IPS-15b (cell line): Measurements from ENCODE around the gene MORC2.
A peak's percentile ranks its signal among the peaks of the same experiment; 100 is the strongest.

Source experiments
- H3K27me3 ChIP-seq: one replicate; pipeline ENCODE4 v1.6.1; 2013; ENCODE audit warnings: low read length; ENCODE audit not compliant: control insufficient read depth, insufficient read depth
- H3K36me3 ChIP-seq: one replicate; pipeline ENCODE4 v1.6.1; 2013; ENCODE audit warnings: low read length; ENCODE audit not compliant: control insufficient read depth, insufficient read depth
- H3K4me1 ChIP-seq: one replicate; pipeline ENCODE4 v1.6.1; 2013; ENCODE audit warnings: mild to moderate bottlenecking, low read length; ENCODE audit not compliant: control insufficient read depth, insufficient read depth
- H3K4me3 ChIP-seq: one replicate; pipeline ENCODE4 v1.5.1; 2013; ENCODE audit warnings: low read depth, low read length
- H3K9ac ChIP-seq: one replicate; pipeline ENCODE4 v1.6.1; 2013; ENCODE audit warnings: low read depth, mild to moderate bottlenecking, low read length
- H3K9me3 ChIP-seq: one replicate; pipeline ENCODE4 v1.6.1; 2013; ENCODE audit warnings: mild to moderate bottlenecking, low read length; ENCODE audit not compliant: control insufficient read depth, insufficient read depth

The MORC2 gene

DNA sequence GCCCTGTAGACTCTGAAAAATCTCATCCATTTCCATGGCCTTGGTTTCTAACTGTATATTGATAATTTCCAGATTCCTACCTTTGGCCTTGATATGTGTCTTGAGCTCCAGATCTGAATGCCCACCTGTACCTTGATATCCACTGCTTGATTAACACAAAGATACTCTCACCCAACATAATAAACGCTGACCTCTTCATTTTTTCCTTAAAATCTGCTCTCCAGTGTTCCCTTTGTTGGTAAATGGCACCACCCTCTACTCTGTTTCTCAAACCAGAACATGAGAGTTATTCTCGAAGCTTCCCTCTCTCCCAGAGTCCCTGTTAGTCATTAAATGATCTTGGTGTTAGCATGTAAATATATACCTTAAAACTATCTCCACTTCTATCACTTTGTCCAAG is 13.9 kb upstream of the MORC2 start:
- H3K9me3 ChIP-seq, result no peaks in the 10 kb centered on the region
- H3K4me3 ChIP-seq, result no peak overlapping the region
- H3K36me3 ChIP-seq, result peaks cover 3% of the 10 kb centered on the region
- no peak overlapping the region for H3K9ac ChIP-seq
- H3K27me3 ChIP-seq, result no peaks in the 10 kb centered on the region
- peaks cover 2% of the 10 kb centered on the region for H3K4me1 ChIP-seq

- H3K4me1 ChIP-seq, result no peaks in the 10 kb centered on the region
- no peak overlapping the region for H3K4me3 ChIP-seq
- peaks cover 19% of the 10 kb centered on the region for H3K36me3 ChIP-seq
- H3K9me3 ChIP-seq, result peaks cover 3% of the 10 kb centered on the region
- H3K27me3 ChIP-seq, result no peaks in the 10 kb centered on the region
- H3K9ac ChIP-seq, result no peak overlapping the region
Observed at GRCh38 chr22:30979932-30980331, 11.4 kb upstream of the MORC2 start.

- no peak overlapping the region for H3K4me3 ChIP-seq
- peaks cover 27% of the 10 kb centered on the region for H3K36me3 ChIP-seq
- no peaks in the 10 kb centered on the region for H3K27me3 ChIP-seq
- H3K4me1 ChIP-seq, result no peaks in the 10 kb centered on the region
- H3K9ac ChIP-seq, result no peak overlapping the region
- H3K9me3 ChIP-seq, result peaks cover 4% of the 10 kb centered on the region
Observed at GRCh38 chr22:30978304-30978962, 9.9 kb upstream of the MORC2 start.

- Histone ChIP-seq H3K36me3 (peaks cover 30% of the 10 kb centered on the region), H3K27me3 (no peaks in the 10 kb centered on the region), H3K4me3 (peak overlapping the region; percentile 83), H3K9ac (peak overlapping the region; percentile 88), H3K4me1 (peaks cover 5% of the 10 kb centered on the region), H3K9me3 (peaks cover 6% of the 10 kb centered on the region)
Observed at GRCh38 chr22:30970356-30970746, 1.8 kb upstream of the MORC2 start.

GRCh38 chr22:30969532-30970355 is 1.2 kb upstream of the MORC2 start:
- Histone ChIP-seq H3K9ac (peak overlapping the region; percentile 88), H3K4me1 (peaks cover 5% of the 10 kb centered on the region), H3K9me3 (peaks cover 4% of the 10 kb centered on the region), H3K4me3 (peak overlapping the region; percentile 83), H3K36me3 (peaks cover 24% of the 10 kb centered on the region), H3K27me3 (no peaks in the 10 kb centered on the region)

DNA sequence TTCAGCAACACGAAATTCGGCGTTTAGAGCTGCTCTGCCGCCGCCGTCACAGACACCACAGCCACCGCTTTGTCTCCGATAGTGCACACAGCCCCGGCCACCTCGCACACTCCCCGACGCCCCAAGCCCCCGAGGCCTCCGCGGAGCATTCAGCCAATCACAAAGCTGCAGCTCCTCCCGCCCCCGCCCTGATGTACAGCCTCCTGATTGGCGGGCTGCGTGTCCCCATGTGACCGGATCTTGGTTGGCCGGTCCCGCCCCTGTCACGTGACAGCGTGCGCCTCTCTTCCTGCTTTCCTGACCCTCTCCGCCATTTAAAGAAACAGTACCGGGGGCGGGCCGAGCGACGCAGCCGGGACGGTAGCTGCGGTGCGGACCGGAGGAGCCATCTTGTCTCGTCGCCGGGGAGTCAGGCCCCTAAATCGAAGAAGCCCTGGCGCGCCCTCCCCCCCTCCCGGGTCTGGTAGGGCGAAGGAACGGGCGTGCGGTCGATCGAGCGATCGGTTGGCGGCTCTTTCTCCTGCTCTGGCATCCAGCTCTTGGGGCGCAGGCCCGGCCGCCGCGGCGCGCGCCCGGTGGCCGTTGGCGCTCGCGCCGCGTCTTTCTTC is 454 bp upstream of the MORC2 start, which contains the start of gene TUG1:
TUG1 (plus strand) TSS at position 342 of the 608 bp plus-strand sequence.
- H3K4me1 ChIP-seq, result peaks cover 11% of the 10 kb centered on the region
- H3K4me3 ChIP-seq, result peak within 1 kb of the TSS; percentile 83
- peak within 1 kb of the TSS; percentile 88 for H3K9ac ChIP-seq
- H3K27me3 ChIP-seq, result no peaks in the 10 kb centered on the region
- H3K36me3 ChIP-seq, result peaks cover 22% of the 10 kb centered on the region
- H3K9me3 ChIP-seq, result peaks cover 4% of the 10 kb centered on the region

DNA sequence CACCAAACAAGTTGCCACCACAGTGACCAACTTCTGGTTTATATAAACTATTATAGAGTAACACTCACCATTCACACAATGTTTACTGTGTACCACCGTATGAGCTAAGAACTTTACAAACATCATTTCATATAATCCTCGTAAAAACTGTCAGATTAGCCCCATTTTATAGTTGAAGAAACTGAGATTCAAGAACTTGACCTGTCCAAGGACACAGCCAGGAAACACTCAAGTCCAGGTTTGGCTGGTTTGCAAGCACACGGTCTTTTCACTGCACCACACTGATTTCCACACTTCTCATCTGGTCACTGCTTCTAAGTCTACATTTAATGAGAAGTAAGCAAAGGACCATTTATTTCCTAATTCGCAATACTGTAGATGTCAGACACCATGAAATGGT is 3.7 kb downstream of the MORC2 start:
- no peaks in the 10 kb centered on the region for H3K27me3 ChIP-seq
- no peak overlapping the region for H3K9ac ChIP-seq
- H3K9me3 ChIP-seq, result no peaks in the 10 kb centered on the region
- H3K36me3 ChIP-seq, result no peaks in the 10 kb centered on the region
- H3K4me1 ChIP-seq, result peaks cover 6% of the 10 kb centered on the region
- H3K4me3 ChIP-seq, result peak overlapping the region; percentile 28

DNA sequence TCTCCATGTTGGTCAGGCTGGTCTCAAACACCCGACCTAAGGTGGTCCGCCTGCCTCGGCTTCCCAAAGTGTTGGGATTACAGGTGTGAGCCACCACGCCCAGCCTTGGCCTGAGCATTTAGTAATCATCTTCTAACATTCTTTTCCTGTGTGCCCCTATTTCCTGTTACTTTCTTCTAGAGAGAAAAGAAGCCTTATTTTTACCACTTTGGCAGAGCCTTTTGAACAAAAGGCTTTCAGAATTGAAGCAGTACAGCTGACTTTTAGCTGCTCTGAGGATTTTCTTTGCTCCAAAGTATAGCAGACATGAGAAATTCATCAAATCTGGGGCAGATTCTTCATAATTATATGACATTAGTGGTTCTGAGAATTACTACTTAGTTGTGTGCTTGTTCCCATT is 13.4 kb downstream of the MORC2 start:
- H3K9ac ChIP-seq, result no peak overlapping the region
- H3K9me3 ChIP-seq, result no peaks in the 10 kb centered on the region
- no peak overlapping the region for H3K4me3 ChIP-seq
- no peaks in the 10 kb centered on the region for H3K27me3 ChIP-seq
- H3K36me3 ChIP-seq, result peaks cover 10% of the 10 kb centered on the region
- no peaks in the 10 kb centered on the region for H3K4me1 ChIP-seq

DNA sequence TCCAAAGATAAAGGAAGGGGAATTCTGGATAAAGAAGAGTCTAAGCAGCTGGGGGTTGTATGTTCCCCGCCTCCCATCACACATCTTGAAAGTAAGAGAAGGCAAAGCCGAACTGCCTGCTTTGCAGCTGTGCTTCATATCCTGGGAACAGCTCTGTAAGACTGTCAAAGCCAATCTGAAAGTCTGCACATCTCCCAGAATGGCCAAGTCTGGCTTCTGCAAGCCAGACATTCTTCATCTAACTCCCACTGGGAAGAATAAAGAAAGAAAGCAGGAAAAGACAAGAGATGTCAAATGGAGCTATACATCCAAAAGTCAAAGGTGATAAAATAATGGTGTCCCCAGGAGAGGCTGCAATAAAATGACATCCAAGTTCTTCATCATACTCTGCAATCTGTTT is 15.4 kb downstream of the MORC2 start:
- Histone ChIP-seq H3K4me1 (no peaks in the 10 kb centered on the region), H3K9ac (no peak overlapping the region), H3K9me3 (no peaks in the 10 kb centered on the region), H3K27me3 (no peaks in the 10 kb centered on the region), H3K36me3 (peaks cover 25% of the 10 kb centered on the region), H3K4me3 (no peak overlapping the region)

DNA sequence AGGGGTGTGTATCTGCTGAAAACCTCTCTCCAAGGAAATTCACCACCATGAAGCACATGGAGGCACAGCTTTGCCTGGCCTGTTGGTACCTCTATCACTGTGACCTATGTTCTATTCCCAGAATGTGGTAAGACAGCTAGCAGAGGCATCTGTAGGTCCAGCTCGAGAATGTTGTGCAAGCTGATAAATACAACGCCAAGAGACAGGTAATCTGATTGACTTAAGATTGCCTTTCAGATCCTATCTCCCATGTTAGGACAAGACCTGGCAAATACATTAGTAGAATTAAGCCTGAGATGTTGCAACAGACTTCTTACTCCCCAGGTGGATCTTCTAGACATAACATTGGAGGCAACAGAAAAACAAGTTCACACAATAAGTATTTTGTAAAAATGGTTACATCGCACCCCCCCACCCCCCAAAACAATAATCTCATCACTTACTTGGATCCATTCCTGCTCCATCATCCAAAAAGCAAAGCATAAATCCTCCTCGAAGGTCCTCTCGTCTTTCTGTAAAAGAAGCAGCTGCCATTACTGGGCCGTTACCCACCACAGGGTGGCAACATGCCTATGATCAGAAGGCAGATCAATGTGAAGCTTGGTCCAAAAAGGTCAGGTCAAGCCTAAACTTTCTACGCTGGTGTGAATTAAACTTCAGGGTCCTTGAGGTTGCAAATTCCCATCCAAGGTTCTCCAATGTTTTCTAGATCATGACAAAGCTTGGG is 18.5 kb downstream of the MORC2 start:
- Histone ChIP-seq H3K36me3 (peaks cover 38% of the 10 kb centered on the region), H3K27me3 (no peaks in the 10 kb centered on the region), H3K9me3 (no peaks in the 10 kb centered on the region), H3K4me3 (no peak overlapping the region), H3K4me1 (no peaks in the 10 kb centered on the region), H3K9ac (no peak overlapping the region)

DNA sequence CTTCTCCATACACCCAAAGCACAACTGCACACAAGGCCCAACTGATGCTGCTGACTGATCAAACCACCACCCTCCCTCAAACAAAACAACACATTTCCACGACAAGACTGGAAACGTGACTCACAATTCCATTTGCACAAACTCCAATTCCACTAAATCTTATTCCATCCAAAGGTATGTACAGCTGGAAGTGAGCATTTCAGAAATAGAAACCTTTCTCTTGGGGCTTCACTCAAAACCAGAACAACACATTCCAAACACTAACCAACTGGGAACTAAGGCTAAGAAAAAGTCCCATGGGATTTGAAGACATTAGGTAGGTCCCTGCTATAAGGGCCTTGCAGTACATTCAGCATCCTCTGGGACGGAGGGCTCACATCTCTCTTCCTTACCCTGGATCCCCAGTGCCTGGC is 19.6 kb downstream of the MORC2 start:
- Histone ChIP-seq H3K36me3 (peaks cover 46% of the 10 kb centered on the region), H3K4me3 (no peak overlapping the region), H3K27me3 (no peaks in the 10 kb centered on the region), H3K9ac (no peak overlapping the region), H3K9me3 (no peaks in the 10 kb centered on the region), H3K4me1 (no peaks in the 10 kb centered on the region)
